Amniotic stem cell (primary cell): ENCODE results near the gene BTG2.

Experiments used
- DNase-seq: peaks from one replicate; lab custom pipeline; 2025; lab: John Stamatoyannopoulos, UW

Gene BTG2

DNA sequence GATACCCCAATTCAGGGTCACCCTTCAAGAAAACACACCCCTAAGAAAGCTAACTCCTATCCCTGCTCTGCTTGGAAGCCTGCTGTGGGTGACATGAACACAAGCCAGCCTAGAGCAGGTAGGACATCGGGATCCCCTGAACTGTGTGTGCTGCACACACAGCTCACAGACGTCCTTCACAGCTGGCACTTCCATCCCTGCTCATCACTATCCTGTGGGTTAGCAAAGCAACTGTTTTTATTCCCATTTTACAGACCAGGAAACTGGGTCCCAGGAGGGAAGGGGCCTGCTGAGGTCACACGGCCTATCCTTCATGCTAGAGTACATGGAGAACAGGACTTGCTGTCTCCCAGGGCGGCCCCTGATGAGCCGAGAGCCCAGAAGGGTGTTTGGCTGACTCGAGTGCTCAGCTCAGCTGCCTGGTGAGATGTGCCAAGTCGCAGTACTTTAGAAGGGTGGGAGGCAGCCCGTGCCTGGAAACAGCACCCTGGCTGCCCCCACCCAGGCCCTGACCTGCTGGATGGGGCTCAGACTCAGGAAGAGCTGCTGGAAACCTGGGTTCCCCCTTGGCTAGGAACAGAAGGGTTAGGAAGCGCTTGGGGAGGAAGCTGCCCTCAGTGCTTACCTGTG, 28.3 kb upstream of the BTG2 start:
- no peak for DNase-seq

DNA sequence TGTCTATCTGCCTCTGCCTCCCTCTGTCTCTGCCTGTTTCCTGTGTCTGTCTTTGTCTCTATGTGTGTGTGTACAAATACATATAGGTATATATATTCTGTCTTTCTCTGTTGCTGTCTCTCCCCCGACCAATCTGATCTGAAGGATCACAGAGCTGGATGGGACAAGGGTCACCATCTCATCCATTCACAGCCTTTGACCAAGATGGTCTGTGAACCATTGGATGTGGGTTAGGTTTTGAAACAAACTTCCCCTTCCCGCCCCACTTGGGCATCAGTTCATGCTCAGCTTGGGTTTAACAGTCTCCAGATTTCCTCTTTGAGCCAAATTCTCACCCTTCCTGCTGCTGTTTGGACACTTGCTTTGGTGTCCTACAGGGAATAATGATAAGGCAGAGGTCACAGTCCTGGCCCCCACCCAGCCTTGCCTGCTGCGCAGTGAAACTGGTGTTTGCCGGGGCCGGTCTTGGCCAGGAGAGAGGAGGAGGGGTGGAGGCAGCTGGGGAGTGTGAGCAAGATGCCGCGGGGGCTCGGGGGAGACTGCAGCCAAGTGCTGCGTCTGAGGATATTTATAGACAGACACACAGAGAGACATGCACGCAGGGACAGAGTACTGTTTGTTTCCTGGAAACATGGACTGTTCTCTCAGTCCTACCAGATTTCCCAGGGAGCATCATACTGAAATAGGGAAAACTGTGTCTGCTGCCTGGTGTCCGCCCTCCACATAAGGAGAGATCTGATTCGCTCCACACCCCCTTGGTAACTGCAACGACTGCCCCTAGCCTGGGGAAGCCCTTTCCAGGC, 27.0 kb upstream of the BTG2 start:
- DNase-seq: peak; percentile 65

DNA sequence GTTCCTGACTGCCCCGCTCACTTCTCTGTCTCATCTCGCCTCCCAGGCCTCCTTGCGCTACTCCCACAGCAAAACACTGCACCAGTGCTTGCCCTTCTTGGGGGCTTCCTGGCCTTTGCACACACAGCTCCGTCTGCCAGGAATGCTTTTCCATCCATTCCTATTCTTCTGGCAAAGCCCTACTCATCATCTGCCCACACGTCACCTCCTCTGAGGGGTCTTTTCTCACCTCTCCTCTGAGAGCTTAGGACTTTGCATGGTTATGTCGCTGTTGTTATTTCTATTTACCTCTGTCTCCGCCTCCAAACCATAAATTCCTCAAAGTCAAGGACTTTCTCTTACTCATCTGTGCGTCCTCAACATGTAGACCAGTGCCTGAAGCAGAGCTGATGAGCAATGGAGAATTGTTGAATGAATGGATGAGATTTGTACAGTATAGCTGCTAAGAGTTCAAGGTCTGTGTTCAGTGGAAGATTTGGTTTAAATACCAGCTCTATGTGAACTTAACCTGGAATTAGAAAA, 26.4 kb upstream of the BTG2 start:
- no peak for DNase-seq

DNA sequence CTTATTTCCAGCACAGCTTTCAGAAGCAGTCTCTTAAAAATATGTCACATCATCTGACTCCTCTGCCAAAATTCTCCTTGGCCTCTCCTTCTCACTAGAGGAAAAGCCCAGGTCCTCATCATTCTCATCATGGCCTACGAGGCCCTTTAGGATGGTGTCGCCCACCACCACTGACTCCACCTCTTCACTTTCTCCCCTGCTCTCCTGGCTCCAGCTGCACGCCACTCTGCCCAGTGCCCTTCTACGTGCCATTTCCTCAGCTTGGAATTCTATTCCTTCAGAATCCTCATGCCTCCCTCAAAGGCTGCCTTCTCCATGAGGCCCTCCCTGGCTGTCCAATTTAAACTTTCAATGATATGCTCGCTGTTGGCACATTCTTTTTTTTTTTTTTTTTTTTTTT, 25.3 kb upstream of the BTG2 start:
- DNase-seq: no peak

DNA sequence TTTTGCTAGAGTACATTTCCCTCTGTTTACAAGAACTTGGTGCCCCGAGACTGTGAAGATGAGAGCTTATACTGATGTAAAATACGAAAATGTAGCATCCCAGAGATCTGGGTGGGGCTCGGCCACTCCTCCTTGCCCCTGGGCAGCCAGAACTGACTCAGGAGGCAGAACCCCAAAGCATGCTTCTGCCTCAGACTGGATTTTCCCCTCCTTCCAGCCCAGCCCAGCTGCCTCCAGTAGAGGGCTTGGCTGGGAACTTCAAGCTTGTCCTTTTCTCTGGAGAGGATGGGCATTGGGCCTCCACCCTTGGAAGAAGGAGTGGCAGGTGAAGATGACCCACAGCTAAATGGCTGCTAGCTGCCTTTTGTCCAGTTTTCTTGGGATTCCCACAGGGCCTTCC, 24.3 kb upstream of the BTG2 start:
- peak; percentile 14 for DNase-seq

DNA sequence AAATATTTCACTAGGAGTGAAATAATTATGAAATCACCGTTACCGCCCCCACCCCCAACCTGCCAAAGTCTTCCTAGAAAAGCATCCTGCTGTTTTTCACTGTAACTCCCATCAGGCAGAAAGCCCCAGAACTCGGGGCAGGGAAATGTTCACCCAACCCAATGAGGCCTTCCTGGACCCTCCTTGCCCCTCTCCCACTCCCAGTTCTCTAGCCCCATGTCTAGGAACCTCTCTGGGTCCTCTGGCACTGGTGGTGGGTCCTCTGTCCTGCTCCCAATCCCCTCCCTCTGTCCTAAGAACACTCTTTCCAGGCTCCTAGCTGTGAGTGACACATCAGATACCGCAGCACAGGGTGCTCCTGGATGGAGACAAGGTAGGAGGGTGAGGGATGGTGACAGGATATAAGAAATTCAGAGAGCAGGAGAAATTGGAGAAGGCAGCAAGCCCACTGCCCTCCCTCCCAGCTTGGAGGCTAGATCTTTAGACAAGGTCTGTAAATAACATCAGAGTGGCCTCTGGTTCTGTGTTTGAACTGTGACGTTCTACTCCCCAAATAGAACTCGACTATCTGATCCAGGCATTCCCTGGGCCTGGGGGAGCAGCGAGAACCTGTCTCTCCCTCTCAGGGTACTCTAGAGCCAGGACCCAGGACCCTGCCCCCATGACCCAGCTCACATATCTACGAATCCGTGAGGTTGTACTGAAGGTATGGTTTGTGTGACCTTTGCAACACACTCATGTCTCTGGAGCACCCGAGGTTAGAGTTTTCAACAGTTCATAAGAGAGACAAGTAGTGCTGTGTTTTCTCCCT, 23.3 kb upstream of the BTG2 start:
- no peak for DNase-seq

DNA sequence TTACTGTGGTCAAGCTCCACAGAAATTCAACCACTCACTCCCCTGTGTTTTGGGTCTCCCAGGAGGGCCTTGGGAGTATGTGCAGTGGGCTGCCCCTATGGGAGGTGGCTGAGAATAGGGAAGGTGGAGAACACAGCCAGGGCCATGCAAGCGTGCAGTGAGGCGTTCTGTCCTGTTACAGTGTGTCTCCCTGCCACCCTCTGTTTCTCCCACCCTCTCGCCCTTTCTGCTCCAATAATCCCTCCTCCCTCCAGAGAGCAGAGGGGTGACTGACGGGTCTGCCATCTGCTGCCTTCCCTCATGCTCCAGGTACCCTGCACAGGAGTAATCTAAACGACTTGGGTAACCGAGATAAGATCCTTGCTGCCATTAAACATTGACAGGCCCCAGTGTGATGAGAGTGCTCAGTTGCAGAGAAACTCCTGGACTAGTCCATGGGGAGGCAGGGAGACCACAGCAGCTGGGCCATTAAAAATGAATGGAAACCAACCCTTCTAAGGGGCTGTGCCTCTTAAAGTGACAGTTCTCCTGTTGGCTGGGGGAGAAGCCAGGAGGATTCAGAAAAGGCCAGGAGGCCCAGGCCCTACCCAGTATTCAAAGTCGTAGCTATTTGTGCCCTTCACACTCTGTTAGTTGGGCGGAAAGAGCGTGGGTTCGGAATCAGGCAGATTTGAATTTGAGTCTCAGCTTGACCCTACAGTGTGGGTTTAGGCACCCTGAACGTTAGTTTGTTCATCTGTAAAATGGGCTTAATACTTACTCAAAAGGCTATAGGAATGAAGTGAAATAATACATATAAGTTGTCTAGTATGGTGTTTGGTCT, 22.4 kb upstream of the BTG2 start:
- no peak for DNase-seq

DNA sequence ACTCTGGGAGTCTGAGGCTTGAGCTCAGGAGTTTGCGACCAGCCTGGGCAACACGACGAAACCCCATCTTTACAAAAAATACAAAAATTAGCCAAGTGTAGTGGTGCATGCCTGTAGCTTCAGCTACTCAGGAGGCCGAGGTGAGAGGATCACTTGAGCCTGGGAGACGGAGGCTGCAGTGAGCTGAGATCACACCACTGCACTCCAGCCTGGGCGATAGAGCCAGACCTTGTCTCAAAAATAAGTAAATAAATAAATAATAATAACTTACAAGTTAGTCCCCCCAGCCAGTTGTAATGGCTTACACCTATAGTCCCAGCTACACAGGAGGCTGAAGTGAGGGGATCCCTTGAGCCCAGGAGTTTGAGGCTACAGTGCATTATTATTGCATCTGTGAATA, 21.7 kb upstream of the BTG2 start:
- DNase-seq: no peak

DNA sequence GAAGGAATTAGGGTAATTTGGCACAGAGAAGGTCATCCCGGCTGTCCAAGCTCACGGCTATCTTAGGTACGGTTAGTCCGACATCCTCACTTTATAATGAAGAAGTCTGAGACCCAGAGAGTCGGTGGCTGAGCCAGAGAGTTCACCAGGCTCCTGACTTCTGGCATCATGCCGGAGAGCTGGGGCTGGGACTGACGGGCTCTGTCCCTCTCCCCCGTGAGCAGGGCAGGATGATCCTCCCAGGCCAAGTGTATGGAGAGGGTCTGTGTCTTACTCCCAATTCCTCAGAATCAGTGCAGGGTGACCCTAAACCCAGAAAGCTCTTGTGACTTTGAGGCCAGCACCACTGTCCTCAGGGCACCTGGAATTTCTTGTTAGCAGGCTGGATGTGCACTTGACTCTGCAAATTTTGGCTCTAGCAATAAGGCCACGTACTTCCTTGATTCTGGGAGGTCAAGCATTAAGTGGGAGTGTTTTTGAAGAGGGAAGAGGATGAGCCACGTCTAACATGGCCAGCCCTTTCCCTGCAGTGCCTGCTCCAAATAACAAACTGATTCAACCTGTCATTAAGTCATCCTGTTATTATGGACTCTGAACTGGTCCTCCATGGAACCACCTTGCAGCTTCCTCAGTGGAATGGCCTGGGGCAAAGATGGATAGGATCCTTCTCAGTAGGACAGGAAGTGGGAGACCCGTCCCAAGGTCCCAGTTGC, 20.8 kb upstream of the BTG2 start:
- DNase-seq: no peak

DNA sequence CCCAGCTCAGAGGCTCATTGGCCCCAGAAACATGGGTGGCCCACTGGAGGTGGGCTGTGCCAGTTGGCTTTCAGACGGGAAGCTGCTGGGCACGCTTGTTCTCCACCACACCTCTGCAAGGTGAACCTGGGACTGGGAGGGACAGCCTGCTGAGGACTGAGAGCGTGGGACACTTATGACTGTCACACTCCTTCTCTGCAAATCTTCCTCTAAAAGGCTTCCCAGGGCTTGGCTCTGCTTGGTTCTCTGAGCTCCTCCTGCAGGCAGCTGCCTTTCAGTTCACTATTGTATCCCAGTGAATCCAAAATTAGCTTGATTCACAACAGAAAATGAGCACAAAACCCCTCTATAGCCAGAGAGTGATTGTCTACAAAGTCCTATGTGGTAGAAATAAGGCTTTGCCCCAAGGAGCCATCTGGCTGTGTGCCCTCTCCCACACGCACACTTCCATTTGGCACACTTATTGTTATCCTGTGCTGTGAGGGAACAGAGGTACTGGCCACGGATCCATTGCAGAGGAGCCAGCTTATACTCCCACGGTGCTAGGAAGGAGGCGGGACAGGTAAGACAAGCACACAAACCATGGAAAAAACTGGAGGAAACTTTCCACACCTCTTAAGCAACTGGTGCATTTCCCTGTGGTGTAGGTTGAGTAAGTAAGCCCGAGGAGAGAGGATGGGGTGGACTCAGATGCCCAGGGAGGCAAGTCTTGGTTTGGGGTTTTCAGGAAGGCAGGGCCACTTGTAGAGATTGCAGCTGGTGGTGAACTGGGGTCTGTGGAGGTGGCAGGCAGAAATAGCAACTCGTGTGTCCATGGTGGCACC, 18.9 kb upstream of the BTG2 start:
- DNase-seq: no peak

DNA sequence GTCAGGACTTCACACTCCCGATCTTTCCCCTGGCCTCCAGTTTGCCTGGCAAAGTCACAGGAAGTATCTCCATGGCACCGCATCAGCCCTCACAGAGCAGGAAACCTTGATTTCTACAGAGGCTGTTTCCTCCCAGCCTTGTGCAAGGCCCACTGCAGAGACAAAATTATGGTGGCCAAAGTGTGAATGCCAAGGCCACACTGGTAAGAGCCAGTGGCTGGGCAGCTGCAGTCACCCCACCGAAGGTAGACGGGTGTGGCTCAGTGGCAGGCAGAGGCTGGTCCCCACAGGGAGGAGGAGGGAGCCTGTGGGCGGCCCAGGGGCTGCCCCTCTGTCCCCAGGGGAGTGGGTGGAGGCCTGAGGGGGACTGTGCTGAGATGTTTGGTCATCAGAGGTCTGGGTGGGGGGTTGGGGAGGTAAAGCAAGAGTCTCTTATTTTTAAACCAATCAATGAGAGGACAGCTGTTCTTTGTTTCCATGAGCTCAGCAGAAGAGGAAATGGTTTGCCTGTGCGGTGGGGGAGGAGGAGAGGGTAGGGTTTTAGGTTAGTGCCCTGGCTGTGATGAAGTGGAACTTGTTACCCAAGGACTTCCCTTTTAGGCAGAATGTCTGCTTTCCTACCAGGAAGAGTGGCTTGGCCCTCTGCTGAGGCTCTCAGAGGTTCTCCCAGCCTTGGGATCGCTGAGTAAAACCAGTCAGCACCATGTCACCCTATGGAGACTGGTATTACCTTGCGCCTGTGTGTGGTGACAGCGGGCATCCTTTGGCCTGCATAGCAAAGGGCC, 18.0 kb upstream of the BTG2 start:
- no peak for DNase-seq

DNA sequence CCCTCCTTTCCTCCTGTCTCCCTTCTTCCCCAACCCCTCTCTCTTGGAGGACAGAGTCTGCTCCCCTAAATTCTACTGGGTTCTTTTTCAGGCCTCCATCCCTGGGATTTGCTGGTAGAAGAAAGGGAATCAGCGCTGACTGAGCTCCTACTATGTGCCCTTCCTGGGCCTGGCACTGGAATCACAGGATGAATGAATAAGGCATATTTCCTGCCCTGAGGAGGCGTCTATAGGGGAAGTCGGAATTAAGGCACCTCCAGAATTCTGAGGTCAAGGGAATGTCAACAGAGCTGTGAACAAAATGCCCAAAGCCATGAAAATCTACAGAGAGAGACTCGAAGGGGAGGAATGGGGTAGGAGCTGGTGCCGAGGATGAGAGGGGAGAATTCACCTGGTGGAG, 17.4 kb upstream of the BTG2 start:
- DNase-seq: no peak

DNA sequence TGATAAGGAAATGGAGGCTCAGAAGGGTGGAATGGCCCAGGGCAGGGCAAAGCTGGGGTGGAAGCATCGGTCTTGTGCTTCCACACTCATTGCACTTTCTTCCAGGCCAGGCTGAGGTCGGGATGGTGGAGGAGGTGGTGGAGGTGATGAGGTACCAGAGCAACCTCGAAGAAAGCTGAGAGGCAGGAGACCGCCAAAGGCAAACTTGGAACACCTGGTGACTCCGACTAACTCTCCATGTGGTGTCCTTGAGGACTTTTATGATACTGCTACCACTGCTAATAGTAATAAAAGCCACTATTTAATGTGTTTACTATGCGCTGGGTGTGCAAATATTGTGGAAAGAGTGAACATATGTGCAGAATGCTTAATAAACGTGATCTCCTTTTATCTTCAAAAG, 16.9 kb upstream of the BTG2 start:
- DNase-seq: no peak

DNA sequence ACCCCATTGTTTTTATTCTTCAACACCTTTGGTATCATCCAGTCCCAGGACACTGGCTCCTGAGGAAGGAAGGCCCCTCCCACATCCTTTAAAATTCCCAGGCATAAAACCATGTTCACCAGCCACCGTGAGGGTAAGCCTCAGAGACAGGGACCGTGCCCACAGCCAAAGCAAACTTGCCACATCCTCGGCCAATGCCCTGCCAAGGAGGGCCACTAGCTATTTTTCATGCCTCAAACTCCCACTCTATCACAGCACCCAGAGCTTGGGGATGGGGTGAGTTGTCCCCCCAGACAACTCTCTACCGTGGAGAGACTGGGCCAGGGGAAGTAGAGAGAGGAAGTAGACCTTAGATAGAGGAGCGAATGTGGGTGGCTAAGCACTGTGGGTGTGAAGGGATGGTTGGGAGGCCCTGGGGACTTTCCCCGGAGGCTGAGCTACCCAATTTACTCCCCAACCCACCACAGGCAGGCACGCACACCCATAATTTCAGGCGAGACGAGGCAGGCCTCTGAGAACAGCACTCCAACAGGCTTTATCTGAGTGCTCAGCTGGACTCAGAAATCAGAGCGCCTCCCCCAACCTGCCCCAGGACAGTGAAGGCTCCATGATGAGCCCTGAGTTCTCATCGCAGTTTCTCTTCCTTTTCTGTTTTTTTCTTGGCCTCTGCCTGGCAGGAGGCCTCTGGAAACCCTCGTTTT, 15.9 kb upstream of the BTG2 start:
- DNase-seq: no peak

DNA sequence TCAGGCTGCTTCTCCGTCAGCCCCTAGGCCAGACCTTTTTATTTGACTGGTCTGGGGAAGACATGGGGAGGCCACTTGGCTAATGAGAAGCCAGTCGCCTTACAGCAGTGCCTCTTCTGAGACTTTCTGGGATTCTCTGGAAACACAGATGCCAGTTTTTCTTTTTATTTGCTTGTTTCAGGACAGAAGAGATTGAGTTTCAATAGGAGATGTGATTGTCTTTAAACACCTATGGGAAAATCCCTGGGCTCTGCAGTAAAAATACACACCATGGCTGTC, 15.4 kb upstream of the BTG2 start:
- no peak for DNase-seq

DNA sequence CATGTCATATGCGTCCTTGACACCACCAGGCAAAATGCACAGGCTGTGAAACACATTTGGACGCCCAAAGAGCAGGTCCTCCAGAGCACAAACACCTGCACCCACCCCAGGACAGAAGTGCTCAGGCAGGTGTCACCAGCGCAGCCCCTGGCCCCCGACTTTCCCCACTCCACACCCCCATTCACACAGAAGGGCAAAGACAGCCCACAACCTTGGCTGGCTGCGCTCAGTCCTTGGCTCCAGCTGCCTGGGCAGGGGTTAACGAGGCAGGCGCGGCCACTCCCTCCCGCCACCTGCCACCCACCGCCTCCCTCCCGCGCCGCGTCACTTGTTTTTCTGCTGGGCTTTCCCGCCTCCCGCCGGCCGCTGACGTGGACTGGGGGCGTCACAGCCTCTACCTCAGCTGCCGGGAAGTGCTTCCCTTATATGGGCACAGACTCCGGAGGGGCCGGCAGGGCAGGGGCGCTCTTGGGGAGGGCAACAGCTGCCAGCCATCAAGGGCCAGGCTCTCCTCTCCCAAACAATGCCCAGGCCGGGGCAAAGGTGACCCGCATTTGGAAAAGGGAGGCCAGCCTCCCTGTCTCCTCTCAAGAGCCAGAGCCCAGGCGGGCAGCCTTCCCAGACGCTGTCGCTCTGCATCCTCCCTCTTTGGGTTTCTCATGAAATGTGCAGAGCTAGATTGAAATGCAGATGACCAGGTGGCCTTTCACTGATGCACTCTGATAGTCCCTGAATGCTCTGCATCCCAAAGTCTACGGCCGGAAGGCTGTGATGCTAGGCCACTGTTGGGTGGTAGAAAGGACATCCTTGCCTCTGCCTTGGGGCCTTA, 14.8 kb upstream of the BTG2 start:
- no peak for DNase-seq

DNA sequence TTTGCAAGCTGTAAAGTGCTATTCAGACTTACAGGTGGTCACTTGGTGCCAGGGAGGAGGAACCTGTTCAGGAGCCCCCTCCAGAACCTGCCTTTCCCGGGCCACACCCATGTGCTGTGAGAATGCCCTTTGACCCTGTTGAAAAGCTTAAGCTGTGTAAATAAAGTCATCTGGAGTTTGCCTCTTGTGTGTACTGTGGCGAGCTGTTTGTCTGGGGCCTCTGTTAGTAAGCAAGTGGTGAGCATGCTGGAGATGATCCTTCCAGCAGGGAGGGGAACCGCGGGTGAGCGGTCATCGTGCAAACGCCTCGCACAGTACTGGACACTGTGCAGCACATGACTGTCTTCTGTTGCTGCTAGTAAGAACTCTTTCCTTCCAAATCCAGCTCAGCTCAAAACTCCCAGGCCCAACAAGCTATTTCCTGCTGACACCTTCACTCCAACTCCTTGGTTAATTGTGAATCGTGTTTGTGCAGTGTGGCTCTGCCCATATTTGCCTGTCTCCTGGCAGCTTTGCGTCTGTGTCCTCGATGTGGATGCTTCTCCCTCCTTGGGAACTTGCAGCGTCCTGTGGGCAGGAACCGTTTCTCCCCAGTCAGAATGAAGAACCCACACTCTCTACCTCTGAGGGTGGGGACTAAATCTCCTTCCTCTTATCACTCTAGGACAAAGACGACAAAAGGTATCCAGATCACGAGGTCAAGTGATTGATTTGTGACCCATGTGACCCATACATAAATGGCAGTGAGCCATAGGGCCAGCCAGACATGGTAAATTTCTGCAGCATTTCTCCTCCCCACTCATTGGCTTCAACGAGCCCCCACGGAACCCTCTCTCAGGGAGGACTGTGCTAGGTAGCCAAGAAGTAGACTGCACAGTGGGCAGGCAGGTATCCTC, 13.9 kb upstream of the BTG2 start:
- DNase-seq: no peak
